TTC549 (cell line): ENCODE data around the gene APP.
"Not testable (repeated sequence)": the region's sequence is repeated elsewhere in the genome, so short reads cannot be mapped to it uniquely, and the experiment has no call there.

Experiments used
- FAIRE-seq: peaks from 2 replicates; lab custom pipeline; 2012; peaks lifted over from hg19 to GRCh38; lab: Jason Lieb, UNC

APP gene

DNA sequence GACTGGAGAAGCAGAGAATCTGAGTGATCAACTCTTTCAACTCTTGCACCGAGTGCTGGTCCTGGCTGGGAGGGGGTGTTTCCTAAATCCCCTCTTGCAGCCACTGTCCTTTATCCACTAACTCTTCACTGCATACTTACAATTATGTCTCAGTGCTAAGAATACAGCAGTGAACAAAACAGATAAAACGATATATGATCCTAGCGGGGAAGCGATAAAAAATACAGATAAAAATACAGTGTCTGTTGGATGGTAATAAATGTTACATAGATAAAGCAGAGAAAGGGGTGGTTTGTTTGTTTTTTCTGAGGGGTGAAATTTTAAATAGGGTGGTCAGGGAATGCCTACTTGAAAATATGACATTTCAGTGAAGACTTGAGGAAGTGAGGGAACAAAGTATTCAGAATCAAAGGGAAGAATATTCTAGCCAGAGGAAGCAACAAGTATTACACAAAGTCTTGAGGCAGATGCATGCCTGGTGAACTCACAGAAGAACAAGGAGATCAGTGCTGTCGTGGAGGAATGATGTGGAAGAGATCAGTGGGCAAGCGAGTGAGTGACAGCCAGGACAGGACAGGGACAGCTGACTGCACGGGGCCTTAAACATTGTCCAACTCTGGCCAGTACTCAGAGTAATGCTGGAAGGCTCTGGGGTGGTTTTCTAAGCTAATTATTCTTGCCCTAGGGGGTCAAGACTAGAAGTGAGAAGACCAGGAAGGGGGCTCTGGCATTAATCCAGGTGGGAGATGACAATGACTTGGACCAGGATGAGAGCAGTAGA, 110.0 kb downstream of the APP start:
- no peak for FAIRE-seq

- no peak for FAIRE-seq
Measured at GRCh38 chr21:26057477-26058170, 112.9 kb downstream of the APP start.

GRCh38 chr21:26055841-26056264, 114.7 kb downstream of the APP start:
- no peak for FAIRE-seq

DNA sequence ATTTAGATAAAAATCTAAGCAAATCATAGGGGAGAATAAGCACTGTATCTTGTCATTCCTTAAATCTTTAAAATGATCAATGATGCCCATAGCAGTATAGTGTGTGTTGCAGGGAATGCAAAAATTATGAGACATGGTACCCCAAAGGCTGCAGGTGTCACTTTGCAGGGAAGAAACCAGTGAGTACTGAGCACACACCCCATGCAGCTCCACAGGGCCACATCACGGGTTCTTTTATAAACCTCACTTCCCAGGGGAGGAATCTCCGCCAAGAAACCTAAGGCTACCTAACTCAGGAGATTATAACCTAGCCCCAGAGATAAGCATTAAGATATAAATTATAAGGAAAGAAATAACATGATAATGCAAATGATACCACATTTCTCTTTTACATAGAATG, 115.6 kb downstream of the APP start:
- no peak for FAIRE-seq

DNA sequence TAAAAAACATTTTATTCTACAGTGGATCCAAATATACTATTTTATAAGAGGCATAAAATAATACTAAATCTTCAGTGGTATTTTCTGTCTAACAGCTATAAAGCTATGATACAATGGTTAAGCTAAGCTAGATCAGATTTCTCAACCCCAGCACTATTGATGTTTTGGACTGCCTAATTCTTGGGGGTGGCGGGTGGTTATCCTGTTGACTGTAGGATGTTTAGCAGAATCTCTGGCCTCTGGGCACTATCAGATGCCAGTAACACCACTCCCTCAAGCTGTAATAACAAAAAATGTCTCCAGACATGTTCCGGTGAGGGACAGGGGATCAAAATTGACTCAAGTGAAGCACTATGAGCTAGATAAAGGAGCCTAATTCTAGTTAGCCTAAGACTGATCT, 118.5 kb downstream of the APP start:
- no peak for FAIRE-seq

DNA sequence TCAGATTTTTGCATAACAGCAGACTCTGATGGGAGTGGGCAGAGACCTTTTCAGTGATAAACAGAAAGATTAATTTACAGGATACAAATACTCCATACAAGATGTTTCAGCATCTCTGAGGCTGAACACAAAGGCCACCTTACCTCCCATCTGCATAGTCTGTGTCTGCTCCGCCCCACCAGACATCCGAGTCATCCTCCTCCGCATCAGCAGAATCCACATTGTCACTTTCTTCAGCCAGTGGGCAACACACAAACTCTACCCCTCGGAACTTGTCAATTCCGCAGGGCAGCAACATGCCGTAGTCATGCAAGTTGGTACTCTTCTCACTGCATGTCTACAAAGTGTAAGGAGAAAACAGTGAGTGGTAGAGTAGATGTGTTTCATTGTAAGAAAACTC, 119.7 kb downstream of the APP start:
- FAIRE-seq = no peak

DNA sequence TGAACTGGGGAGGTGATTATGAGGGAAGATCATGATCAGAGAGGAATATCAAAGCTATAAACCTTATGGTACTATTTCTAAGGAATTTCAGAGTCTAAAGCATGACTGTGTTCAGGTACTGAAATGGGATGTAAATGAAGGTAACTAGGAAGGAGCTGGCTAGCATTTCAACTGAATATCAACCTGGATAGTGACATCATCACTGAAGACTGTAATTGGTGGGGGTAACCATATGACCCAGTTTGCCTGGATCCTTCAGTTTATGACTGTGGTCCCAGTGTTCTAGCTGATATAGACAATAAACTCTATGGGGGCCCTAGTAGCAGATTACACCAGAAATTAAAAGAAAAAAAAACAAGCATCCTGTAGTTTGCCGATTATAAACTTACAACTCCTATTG, 120.8 kb downstream of the APP start:
- no peak for FAIRE-seq

DNA sequence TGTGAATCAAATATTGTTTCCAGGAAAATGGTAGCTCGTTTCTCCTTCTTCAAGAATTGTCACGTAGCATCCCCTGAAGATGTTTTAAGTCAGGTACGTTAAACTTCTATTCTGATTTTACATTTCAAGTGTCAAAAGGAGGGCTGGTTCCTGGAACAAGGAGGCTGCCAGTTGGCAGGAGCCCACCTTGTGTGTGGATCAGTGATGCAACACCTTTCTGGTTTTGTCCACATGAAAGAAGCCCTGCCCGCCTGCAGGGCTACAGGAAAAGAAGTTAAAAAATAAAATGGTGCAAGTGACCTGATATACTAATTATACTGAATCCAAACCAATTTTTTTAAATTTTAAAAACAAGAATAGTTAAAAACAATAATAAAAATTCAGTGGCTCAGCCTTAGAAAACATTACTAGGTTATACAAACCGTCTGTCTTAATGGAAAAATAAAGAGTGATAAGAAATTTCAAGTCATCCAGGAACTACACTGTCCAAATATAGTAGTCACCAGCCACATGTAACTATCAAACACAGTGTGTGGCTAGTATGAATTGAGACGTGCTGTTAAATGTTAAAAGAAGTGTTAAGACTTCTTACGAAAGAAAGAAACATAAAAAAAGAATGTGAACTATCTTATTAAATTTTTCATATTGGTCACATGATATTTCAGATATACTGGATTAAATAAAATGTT, 123.1 kb downstream of the APP start:
- FAIRE-seq = no peak

- no peak for FAIRE-seq
Measured at GRCh38 chr21:26043891-26044290, 126.7 kb downstream of the APP start.

GRCh38 chr21:26042181-26042876, 128.2 kb downstream of the APP start:
- FAIRE-seq = no peak

DNA sequence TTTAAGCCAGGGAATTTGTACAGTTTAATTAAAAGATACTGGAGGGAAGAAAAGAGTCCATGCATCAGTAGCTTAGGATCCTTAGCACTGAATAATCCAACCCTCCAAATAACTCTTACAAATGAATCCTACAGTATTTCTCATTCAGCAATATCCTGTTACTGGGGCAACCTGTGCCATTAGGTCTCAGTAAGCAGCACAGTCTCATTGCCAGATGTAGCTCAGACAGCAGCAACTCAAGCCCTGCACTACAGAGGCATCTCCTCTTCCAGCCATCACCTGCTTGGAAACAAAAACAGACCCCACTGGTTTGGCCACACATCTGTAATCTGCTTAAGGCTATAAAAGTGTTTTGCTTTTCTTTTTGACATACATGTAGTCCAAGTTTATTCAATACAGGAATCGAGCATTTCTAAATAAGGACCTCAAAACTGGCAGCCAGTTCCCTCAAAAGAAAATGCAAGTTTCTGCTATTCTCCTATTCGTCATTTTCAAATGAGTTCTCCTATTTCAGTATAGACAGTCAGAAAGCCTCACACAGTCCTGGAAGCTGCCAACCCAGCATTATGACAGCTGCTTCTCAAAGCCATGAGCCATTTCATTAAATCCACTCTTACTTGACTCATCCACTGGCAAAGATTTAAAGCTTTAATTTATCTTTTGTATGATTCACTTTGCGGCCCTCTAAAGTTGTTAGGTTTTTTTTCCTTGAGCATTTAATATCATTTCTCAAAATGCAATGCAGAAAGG, 129.0 kb downstream of the APP start:
- no peak for FAIRE-seq

DNA sequence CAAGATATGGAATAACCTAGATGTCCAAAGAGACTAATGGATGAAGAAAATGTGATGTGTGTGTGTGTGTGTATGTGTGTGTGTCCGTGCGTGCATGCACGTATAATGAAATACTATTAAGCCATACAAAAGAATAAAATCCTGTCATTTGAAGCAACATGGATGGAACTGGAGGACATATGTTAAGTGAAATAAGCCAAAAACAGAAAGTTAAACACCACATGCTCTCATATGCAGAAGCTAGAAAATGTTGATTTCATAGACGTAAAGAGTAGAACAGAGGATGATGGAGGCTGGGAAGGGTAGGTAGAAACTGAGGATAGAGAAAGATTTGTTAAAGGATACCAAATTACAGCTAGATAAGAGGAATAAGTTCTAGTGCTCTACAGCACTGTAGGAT, 133.7 kb downstream of the APP start:
- no peak for FAIRE-seq

- FAIRE-seq = no peak
Measured at GRCh38 chr21:26032263-26032662, 138.3 kb downstream of the APP start.

GRCh38 chr21:26028183-26028582, 142.4 kb downstream of the APP start:
- FAIRE-seq = no peak

DNA sequence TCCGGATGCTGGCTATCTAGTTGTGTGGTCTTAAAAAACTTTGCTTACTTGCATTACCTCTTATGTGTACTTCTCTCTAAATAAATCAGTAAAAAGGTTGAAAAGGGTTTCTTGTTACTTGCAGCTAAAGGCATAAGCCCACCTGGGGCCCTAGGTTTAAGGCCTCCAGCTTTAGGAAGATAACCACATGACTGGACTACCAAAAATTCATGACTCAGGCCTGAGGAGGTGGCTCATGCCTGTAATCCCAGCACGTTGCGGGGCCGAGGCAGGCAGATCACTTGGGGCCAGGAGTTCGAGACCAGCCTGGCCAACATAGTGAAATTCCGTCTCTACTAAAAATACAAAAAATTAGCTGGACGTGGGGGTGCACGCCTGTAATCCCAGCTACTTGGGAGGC, 142.9 kb downstream of the APP start:
- no peak for FAIRE-seq

GRCh38 chr21:26025536-26026512, 144.7 kb downstream of the APP start:
- FAIRE-seq = no peak

DNA sequence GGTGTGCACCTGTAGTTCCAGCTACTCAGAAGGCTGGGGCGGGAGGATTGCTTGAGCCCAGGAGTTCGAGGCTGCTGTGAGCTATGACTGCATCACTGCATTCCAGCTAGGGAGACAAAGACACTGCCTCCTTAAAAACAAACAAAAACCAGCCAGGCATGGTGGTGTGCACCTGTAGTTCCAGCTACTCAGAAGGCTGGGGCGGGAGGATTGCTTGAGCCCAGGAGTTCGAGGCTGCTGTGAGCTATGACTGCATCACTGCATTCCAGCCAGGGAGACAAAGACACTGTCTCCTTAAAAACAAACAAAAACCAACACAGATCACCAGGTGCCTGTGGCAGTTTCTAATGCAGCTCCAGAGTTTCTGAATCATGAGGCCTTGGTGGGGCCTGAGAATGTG, 147.2 kb downstream of the APP start:
- FAIRE-seq = not testable (repeated sequence)

DNA sequence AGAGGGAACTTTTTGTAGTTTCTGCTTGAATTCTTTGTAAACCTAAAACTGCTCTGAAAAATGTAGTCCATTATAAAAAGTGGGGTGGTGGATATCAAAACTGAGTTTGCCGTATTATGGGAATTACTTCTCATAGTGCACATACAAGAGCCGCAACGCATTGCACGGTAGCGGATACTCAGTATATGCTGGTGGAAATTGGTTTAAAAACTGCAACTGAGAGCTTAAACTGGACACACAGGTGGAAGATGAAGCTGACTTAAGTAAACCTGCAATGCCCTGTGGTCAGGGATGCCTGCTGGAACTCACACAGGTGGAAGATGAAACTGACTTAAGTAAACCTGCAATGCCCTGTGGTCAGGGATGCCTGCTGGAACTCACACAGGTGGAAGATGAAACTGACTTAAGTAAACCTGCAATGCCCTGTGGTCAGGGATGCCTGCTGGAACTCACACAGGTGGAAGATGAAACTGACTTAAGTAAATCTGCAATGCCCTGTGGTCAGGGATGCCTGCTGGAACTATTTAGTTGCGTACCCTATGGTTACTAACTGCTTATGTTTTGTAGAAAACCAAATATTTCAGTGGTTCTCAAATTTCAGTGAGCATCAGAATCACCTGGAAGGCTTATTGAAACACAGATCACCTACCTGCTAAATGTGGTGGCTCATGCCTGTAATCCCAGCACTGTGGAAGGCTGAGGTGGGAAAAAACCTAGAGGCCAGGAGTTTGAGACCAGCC, 147.8 kb downstream of the APP start:
- not testable (repeated sequence) for FAIRE-seq

DNA sequence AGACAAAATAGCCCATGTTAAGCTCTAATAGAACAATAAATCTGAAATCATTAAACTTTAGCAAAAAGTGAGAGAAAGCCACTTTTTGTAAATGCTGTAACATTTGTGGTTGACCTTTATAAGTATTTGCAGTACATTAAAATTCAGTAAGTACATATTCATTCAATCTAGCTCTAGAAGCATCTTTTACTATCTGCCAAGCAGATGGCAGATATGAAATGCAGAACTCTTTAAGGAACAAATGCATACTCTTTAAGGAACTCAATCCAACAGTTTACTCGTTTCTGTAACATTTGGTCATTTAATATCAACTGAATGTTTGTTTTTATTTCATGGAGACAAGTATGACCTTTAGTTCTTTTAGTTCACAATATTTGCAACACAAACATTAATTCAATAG, 150.1 kb downstream of the APP start:
- FAIRE-seq = no peak

DNA sequence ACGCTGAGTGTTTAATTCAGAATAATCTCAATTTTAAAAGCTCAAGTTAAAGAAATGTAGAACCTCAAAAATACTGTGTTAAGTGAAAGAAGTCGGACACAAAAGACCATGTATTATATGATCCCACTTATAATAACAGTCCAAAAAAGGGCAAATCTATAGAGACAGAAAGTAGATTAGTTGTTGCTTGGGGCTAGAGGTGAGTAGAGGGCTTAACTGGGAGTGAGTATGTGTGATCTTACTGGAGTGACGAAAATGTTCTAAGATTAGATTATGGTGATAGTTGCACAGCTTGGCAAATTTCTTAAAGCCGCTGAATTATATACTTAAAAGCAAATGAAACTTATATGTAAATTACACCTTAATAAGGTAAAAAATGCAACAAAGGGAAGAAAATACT, 150.5 kb downstream of the APP start:
- FAIRE-seq = no peak
